Measurements from ENCODE around the gene CHST5. TPM values are rescaled to one million over a fixed set of nuclear protein-coding genes. Genes with fewer than 3 reads are reported as not detected.
"Not testable (repeated sequence)": the region's sequence is repeated elsewhere in the genome, so short reads cannot be mapped to it uniquely, and the experiment has no call there.

CHST5 gene
- polyA plus RNA-seq, 5 donors, result 0.44 to 1.0 (median 0.67) TPM

DNA sequence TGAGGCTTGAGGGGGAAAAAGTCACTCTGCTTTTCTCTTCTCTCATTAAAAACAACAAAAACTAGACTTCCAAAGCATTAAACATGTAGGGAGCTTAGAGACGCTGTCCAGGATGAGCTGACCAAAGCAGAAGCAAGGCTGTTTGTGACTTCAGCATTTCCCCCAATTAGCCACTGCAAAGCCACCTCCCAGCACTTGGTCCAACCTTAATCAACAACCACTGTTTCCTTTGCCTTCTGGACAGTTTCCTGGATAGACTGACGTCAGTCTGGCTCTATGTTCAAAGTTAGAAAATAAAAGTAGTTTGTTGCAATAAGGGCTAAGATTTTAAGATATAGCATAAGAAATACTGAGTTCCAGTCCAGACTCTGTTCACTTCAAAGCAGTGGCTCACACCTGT lies 17.0 kb upstream of the CHST5 start:
- no peak for DNase-seq

DNA sequence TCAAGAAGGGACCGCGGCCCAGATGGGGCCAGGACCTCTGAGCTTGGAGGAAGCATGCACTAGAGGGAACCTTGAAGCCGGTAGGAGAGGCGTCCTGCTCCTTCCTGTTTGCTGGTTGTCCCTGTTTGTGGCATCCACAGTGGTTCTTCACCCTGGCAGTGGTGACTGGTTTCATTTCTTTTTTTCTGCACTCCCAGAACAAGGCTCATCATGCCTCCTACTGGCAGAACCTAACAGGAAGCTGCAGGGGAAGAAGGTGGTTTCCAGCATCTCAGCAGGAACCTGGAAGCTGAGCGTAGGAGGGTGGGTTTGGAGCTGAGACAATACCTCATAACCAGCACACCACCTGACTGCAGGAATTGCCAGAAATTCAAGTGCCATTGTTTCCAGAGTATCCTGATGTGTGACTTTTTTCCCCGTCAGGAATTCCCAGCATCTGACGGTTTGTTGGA lies 14.3 kb upstream of the CHST5 start:
- DNase-seq, result no peak

GRCh38 chr16:75548456-75548855 lies 12.5 kb upstream of the CHST5 start:
- not testable (repeated sequence) for DNase-seq

DNA sequence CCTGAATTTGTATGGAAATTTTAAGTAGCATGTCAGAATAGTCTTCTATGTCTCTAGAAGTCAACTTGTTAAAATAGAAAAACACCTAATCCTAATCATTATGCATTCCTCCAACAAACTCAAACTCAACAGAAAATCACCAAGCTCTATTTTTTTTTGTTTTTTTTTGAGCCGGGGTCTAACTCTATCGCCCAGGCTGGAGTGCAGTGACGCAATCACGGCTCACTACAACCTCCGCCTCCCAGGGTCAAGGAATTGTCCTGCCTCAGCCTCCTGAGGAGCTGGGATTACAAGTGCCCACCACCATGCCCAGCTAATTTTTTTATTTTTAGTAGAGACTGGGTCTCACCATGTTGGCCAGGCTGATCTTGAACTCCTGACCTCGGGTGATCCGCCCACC lies 10.4 kb upstream of the CHST5 start:
- DNase-seq, result no peak

DNA sequence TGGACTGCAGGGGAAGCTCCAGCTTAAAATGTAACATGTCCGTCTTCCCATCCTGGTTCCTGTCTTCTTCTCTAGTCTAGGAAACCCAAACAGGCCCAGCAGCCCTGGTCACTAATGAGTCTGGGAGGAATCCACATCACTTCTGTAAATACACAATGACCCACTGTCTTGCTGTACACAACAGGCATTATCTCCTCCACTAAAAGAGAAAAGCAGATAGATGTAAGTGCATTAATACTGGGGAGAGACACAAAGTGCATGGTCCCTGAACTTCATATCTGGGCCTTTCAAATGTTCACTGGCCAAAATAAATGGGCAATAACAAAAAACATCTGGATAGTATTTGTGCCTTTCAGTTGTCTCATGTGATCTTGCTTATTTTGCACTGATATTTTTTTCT lies 10.0 kb upstream of the CHST5 start:
- DNase-seq, result not testable (repeated sequence)

GRCh38 chr16:75542462-75542861 lies 6.6 kb upstream of the CHST5 start:
- not testable (repeated sequence) for DNase-seq

DNA sequence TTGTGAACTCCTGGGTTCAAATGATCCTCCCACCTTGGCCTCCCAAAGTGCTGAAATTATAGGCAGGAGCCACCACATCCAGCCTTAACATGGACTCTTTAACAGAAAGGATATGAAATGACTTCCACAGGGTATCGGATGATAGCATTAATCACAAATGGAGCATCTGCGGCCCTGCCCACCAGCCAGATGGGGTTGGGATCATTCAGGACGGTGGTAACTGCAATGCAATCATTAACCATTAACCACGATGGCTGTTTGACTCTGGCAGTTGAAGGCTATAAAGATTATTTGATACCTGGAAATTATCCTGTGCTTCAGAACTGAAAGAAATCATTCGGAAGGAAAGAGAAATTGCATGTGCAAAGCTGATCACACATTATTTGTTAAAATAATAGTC lies 5.3 kb upstream of the CHST5 start:
- no peak for DNase-seq

GRCh38 chr16:75538882-75539565 lies 3.1 kb upstream of the CHST5 start:
- not testable (repeated sequence) for DNase-seq

GRCh38 chr16:75537776-75538175 lies 1.9 kb upstream of the CHST5 start:
- DNase-seq, result no peak

DNA sequence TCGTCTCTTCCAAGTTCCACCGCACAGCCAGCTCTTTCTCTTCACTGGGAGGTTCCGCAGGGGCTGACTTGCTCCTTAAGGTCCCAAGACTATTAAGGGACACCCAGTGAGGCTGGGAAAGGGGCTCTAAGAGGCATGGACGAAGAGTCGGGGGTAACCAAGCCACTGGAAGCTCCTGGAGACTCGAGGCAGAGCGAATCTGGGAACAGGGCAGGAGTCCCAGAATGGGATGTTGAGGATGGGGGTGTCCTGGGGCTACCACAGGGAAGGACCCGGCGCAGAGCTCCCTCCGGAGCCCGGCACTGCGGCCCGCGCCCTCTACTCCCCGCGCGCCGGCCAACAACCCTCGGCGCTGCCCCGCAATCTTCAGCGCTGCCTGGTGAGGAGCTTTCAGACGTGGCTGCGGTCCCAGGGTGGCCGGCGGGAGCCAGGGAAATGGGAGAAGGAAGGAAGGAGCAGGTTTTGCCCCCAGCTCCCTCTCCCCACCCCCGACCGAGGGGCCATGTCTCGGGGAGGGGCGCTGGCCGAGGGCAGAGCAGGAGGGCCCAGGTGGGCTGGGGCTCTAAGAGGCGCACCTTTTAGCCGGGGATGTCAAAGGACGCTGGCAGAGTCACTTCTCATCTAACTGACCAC lies 581 bp downstream of the CHST5 start:
- DNase-seq, result no peak

DNA sequence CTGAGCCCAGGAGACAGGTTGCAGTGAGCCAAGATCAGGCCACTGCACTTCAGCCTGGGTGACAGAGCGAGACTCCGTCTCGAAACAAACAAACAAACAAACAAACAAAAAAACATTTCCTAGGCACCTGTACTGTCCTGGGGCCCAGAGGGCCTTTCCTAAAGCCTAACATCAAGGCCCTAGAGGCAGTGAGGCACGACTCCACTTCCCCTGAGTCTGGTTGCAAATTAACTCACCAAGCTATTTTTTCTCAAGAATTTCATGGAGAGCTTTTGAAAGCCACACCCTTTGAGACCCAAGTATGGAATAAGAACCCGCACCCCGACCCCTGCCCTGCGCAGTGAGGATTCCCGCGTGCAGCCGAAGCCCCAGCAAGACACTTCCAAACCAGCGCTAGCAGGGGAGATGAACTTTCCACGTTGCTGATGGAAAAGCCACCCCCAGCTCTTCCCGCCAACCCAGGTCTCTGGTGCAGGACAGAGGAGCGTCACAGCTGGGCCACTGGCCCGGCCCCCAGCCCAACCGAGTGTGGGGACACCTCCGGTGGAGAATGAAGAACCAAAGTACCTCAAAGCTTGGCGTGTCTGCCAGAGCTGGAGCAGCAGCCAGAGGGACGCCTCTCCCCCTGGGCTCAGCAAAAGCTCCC lies 1.2 kb downstream of the CHST5 start:
- no peak for DNase-seq

DNA sequence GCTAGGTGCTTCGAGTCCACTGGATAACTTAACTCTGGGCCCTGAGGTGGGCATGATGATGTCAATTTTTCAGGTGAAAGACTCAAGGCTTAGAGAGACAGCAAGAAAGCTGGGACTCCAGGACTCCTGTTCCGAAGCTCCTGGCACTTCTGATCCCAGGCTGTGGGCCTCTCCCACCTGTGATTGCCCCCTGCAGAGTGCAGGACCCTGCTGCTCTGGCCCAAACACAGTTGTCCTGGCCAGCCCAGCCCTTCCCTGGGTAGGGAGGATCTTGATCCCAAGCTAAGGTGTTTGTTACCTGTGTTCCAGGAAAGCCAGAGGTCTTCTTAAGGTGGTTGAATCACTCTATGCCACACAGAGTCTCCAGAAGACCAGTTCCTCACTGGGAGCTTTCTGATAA lies 3.1 kb downstream of the CHST5 start:
- no peak for DNase-seq

GRCh38 chr16:75532142-75532765 lies 3.7 kb downstream of the CHST5 start:
- DNase-seq, result no peak

DNA sequence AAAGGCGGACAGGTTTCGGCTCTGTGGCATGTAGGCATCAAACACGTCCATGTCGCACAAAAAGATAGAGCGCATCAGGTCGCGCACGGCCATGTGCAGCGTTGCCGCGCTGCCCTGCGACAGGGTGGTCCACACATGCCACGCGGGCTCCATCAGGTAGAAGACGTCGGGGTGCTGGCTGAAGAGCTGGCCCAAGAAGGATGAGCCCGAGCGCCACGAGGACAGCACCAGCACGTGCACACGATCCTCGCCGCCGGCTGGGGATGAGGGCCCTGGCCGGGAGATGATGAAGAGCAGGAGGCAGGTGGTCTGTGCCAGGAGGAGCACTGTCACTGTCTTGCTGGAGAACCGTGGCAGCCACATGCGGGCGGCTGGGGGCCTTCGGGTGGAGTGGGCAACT lies 5.9 kb downstream of the CHST5 start:
- DNase-seq, result no peak

DNA sequence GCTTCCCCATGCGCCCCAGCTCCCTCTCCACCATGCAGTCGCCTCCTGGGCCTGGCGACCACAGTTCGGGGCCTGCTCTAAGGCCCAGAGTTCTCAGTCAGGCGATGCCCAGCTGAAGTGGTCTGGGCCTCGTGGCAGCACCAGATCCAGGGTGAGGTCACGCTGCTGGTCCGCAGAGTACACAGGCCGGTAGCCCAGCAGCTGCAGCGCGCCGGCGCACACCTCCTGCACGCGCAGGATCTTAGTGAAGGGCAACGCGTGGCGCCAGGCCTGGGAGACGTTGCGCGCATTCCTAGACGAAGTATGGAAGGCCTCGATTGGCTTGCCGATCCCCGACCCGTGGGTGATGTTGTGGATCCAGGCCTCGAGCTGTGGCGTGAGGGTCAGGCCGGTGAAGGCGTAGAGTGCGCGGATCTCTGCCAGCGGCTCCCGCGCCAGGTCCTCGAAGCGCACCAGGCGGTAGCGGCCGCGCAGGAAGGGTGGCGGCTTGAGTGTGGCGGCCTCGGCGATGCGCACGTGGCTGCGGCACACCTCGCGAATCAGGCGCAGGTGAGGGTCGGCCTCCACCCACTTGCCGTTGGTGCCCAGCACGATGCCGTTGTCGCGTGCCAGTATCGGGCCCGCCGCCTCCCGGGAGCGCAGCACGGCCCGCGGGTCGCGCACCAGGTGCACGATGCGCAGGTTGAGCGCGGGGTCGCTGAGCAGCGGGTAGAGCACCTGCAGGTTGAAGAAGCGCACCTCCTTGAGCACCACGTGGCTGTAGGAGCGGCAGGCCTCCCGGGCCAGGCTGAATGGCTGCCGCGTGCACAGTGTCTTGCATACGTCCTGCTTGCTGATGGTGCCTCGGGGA lies 6.6 kb downstream of the CHST5 start:
- no peak for DNase-seq

- no peak for DNase-seq
Measured at GRCh38 chr16:75527825-75528299, 8.0 kb downstream of the CHST5 start.

DNA sequence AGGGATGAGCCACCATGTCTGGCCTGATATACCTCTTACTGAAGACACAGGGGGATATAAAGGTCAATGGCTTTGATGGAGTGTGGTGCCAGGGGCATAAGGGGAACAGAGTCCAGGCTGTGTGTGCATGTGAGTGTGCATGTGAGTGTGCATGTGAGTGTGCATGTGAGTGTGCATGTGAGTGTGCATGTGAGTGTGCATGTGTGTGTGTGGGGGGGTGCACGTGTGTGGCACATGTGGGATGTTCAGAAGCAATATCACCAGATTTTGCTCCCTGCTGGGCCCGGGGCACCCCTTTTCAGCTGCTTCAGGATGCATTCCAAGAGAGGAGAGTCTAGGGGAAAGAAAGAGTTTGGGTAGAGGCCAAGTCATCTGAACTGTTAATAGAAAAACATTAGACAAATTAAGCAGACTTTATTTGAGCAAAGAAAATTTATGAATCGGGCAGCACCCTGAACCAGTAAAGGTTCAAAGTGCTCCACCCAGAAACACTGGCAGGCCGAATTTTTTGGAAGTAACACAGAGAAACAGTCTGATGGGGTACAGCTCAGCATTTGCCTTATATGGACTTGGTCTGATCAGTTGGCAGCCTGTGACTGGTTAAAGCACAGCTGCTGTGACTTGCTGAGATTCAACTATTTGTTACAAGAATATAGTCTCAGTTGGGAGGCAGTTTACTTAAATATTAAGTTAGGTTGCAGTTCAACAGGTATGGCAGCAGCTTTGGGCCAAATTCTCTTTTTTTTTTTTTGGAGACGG lies 9.7 kb downstream of the CHST5 start:
- DNase-seq, result no peak

DNA sequence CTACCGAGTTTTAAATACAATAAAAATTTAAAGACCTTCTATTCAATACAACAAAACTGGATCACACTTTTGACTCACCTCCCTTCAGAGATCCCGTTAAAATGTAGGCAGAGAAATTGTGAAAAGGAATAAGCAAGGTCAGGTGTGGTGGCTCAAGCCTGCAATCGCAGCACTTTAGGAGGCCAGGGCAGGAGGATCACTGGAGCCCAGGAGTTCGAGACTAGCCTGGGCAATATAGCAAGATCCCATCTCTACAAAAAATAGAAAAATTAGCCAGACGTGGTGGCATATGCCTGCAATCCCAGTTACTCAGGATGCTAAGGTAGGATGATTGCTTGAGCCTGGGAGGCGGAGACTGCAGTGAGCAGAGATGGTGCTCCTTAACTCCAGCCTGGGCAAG lies 16.7 kb downstream of the CHST5 start:
- DNase-seq, result no peak

- DNase-seq, result not testable (repeated sequence)
Measured at GRCh38 chr16:75516189-75516966, 19.5 kb downstream of the CHST5 start.

DNA sequence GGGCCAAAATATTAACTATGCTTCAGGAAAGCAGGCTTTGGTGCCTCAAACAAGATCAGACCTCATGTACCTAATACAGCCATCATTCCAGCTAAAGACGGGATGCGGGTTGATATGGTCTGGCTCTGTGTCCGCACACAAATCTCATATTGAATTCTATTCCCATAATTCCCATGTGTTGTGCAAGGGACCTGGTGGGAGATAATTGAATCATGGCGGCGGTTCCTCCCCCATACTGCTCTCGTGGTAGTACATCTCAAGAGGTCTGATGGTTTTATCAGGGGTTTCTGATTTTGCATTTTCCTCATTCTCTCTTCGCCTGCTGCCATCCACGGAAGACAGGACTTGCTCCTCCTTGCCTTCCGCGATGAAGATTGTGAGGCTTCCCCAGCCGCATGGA lies 21.6 kb downstream of the CHST5 start:
- no peak for DNase-seq
